Measurements from ENCODE around the gene SPOUT1. TPM values are rescaled to one million over a fixed set of nuclear protein-coding genes. Genes with fewer than 3 reads are reported as not detected.

The SPOUT1 gene
- total RNA-seq, 1 donor from 2014 or later = 14.0 TPM

DNA sequence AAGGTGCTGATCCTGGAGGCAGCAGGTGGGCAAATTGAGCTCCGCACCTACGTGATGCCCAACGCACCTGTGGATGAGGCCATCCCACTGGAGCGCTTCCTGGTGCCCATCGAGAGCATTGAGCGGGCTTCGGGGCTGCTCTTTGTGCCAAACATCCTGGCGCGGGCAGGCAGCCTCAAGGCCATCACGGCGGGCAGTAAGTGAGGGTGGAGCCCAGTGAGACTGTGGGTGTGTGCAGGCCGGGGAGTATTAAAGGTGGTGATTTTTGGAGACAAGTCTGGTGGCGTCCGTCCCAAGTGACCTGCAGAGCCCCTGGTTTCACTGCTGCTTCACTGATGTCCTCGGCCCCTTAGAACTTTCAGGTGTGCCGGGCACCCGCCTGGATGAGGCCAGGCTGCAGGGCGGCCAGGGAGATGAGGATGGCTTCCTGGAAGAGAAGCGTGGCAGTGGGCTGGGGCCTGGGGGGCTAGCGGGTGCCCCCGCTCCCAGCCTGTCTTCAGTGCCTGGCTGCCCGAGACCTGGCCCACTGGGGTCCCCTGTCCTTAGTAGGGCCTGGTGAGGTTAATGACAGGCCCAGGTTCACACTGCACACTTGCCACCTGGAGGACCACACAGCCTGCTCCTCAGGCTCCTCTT is 7.1 kb downstream of the SPOUT1 start:
- H3K36me3 ChIP-seq (ENCODE audit: control insufficient read depth, insufficient read depth, low read length) = peaks cover 43% of the 10 kb centered on the region
- no peak for TF ChIP-seq CTCF (IDR thresholded peaks at IDR 0.05; ENCODE audit: insufficient read depth, low read length, severe bottlenecking)
- FAIRE-seq (no peak), DNase-seq (ENCODE audit: low read depth) (no peak)
- no peak overlapping the region for H3K4me3 ChIP-seq (ENCODE audit: low read depth, low read length)
- H3K27me3 ChIP-seq (ENCODE audit: control insufficient read depth, insufficient read depth, low read length) = no peaks in the 10 kb centered on the region

GRCh38 chr9:128821584-128822406 is 7.8 kb downstream of the SPOUT1 start:
- H3K36me3 ChIP-seq (ENCODE audit: control insufficient read depth, insufficient read depth, low read length) = peaks cover 38% of the 10 kb centered on the region
- H3K4me3 ChIP-seq (ENCODE audit: low read depth, low read length) = no peak overlapping the region
- no peak for TF ChIP-seq CTCF (IDR thresholded peaks at IDR 0.05; ENCODE audit: insufficient read depth, low read length, severe bottlenecking)
- DNase-seq (ENCODE audit: low read depth) = no peak
- no peaks in the 10 kb centered on the region for H3K27me3 ChIP-seq (ENCODE audit: control insufficient read depth, insufficient read depth, low read length)
- peak; percentile 32 for FAIRE-seq

- Histone ChIP-seq H3K36me3 (ENCODE audit: control insufficient read depth, insufficient read depth, low read length) (peaks cover 30% of the 10 kb centered on the region), H3K4me3 (ENCODE audit: low read depth, low read length) (no peak overlapping the region), H3K27me3 (ENCODE audit: control insufficient read depth, insufficient read depth, low read length) (no peaks in the 10 kb centered on the region)
- no peak for TF ChIP-seq CTCF (IDR thresholded peaks at IDR 0.05; ENCODE audit: insufficient read depth, low read length, severe bottlenecking)
- DNase-seq (ENCODE audit: low read depth) = no peak
- FAIRE-seq = no peak
These were observed 8.7 kb downstream of the SPOUT1 start for GRCh38 chr9:128820665-128821583.

DNA sequence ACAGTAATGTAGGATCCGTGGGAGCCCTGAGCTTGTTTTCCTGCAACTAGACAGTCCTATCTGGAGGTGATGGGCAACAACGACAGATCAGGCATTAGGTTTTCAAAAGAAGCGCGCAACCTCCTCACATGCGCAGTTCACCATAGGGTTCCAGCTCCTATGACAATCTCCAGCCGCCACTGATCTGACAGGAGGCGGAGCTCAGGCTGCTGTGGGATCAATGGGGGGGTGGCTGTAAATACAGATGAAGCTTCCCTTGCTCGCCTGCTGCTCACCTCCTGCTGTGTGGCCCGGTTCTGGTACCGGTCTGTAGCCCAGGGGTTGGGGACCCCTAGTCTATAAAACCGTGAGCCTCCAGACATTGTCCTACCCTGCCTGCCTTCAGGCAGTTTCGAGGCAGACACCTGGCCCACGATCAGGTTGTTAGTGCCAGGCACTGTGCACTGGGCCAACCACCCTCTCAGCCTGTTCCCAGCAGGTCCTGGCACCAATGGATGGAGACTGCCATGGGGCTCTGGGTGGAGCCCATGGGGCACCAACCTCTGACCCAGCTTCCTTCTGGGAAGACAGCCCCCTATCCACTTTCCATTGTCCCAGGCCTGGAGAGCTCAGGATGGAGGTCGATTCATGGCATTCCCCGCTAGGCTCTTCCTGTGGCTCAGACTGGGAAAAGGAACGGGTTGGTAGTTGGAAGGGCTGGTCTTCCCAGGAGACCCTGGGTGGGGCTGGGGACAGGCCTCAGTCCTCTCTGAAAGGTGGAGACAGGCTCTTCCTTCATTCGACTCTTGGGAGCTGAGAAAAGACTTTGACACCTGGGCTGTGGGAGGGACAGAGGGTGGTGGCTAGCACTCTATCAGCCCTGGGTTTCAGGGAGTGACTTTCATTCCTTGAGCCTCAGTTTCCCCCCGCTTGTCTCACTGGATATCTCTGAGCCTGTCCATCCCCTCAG is 9.6 kb downstream of the SPOUT1 start:
- H3K36me3 ChIP-seq (ENCODE audit: control insufficient read depth, insufficient read depth, low read length) = peaks cover 25% of the 10 kb centered on the region
- no peak for FAIRE-seq

More for the DNA sequence above, 9.6 kb downstream of the SPOUT1 start:
- no peak overlapping the region for H3K4me3 ChIP-seq (ENCODE audit: low read depth, low read length)
- no peaks in the 10 kb centered on the region for H3K27me3 ChIP-seq (ENCODE audit: control insufficient read depth, insufficient read depth, low read length)
- DNase-seq (ENCODE audit: low read depth) = no peak
- TF ChIP-seq CTCF (IDR thresholded peaks at IDR 0.05; ENCODE audit: insufficient read depth, low read length, severe bottlenecking) = no peak
